ENCODE results near the gene ABCF1. TPM values are rescaled to one million over a fixed set of nuclear protein-coding genes. Genes with fewer than 3 reads are reported as not detected.

The ABCF1 gene
- total RNA-seq, 2 experiments from 2014 or later = 86.1 to 88.0 TPM

GRCh38 chr6:30590509-30590908, 19.3 kb downstream of the ABCF1 start:
- Mint-ChIP-seq H3K9me3 (no peaks in the 10 kb centered on the region), H3K36me3 (ENCODE audit: low read depth) (peaks cover 89% of the 10 kb centered on the region), H3K4me1 (ENCODE audit: low read depth) (peaks cover 12% of the 10 kb centered on the region), H3K4me3 (no peak overlapping the region), H3K27me3 (no peaks in the 10 kb centered on the region), H3K27ac (no peak overlapping the region)
- H3K4me3 ChIP-seq (ENCODE audit: low read length) = no peak overlapping the region
- ATAC-seq (ENCODE audit: poor library complexity) = no peak
- H3K27me3 ChIP-seq (ENCODE audit: control insufficient read depth in 1 of 2, insufficient read depth in 2 of 2, low read length in 2 of 2) = no peaks in the 10 kb centered on the region
- POLR2A ChIA-PET = interaction anchor here (0.9 to 2.0 kb wide), 6 partner anchors 10 to 34 kb away, joined by 3 to 20 read pairs (median 4); partner anchors contain the start of genes GNL1 and PRR3
- no peak overlapping the region for H3K27ac ChIP-seq (ENCODE audit: low read depth in 1 of 2, low read length in 2 of 2)
- H3K9me3 ChIP-seq (ENCODE audit: control insufficient read depth in 1 of 2, insufficient read depth in 1 of 2, low read length in 2 of 2) = no peaks in the 10 kb centered on the region
- TF ChIP-seq CTCF (IDR thresholded peaks at IDR 0.05) = no peak
- CTCF ChIA-PET = interaction anchor here (1.1 to 1.4 kb wide), 2 partner anchors 46 to 140 kb away, joined by 3 to 4 read pairs; no protein-coding TSS in a partner anchor
- H3K36me3 ChIP-seq (ENCODE audit: insufficient read depth, low read length) = peaks cover 83% of the 10 kb centered on the region
- no peaks in the 10 kb centered on the region for H3K4me1 ChIP-seq (ENCODE audit: insufficient read depth, low read length)
- DNase-seq = no peak
- intact Hi-C loops (cut with DNase I, micrococcal nuclease) = no loop called here

GRCh38 chr6:30591008-30591407, 19.8 kb downstream of the ABCF1 start:
- Histone ChIP-seq H3K27me3 (ENCODE audit: control insufficient read depth in 1 of 2, insufficient read depth in 2 of 2, low read length in 2 of 2) (no peaks in the 10 kb centered on the region), H3K9me3 (ENCODE audit: control insufficient read depth in 1 of 2, insufficient read depth in 1 of 2, low read length in 2 of 2) (no peaks in the 10 kb centered on the region), H3K27ac (ENCODE audit: low read depth in 1 of 2, low read length in 2 of 2) (no peak overlapping the region), H3K4me1 (ENCODE audit: insufficient read depth, low read length) (no peaks in the 10 kb centered on the region), H3K36me3 (ENCODE audit: insufficient read depth, low read length) (peaks cover 78% of the 10 kb centered on the region), H3K4me3 (ENCODE audit: low read length) (no peak overlapping the region)
- ChIA-PET POLR2A (interaction anchor here (0.9 to 2.0 kb wide), 7 partner anchors 10 to 98 kb away, joined by 3 to 20 read pairs (median 3); partner anchors contain the start of genes GNL1 and PRR3), CTCF (interaction anchor here (1.1 to 1.4 kb wide), 2 partner anchors 46 to 140 kb away, joined by 3 to 4 read pairs; no protein-coding TSS in a partner anchor)
- H3K4me1 Mint-ChIP-seq (ENCODE audit: low read depth) = peaks cover 12% of the 10 kb centered on the region
- no peak for ATAC-seq (ENCODE audit: poor library complexity)
- no peak overlapping the region for H3K4me3 Mint-ChIP-seq
- H3K36me3 Mint-ChIP-seq (ENCODE audit: low read depth) = peaks cover 85% of the 10 kb centered on the region
- no peaks in the 10 kb centered on the region for H3K9me3 Mint-ChIP-seq
- TF ChIP-seq CTCF (IDR thresholded peaks at IDR 0.05) = no peak
- no peaks in the 10 kb centered on the region for H3K27me3 Mint-ChIP-seq
- no peak for DNase-seq
- H3K27ac Mint-ChIP-seq = no peak overlapping the region
- intact Hi-C loops (cut with DNase I, micrococcal nuclease) = no loop called here

GRCh38 chr6:30592287-30592686, 21.0 kb downstream of the ABCF1 start:
- Histone ChIP-seq H3K4me3 (ENCODE audit: low read length) (no peak overlapping the region), H3K9me3 (ENCODE audit: control insufficient read depth in 1 of 2, insufficient read depth in 1 of 2, low read length in 2 of 2) (no peaks in the 10 kb centered on the region), H3K27ac (ENCODE audit: low read depth in 1 of 2, low read length in 2 of 2) (no peak overlapping the region), H3K27me3 (ENCODE audit: control insufficient read depth in 1 of 2, insufficient read depth in 2 of 2, low read length in 2 of 2) (no peaks in the 10 kb centered on the region), H3K36me3 (ENCODE audit: insufficient read depth, low read length) (peaks cover 65% of the 10 kb centered on the region), H3K4me1 (ENCODE audit: insufficient read depth, low read length) (peaks cover 2% of the 10 kb centered on the region)
- ATAC-seq (ENCODE audit: poor library complexity) = no peak
- no peaks in the 10 kb centered on the region for H3K9me3 Mint-ChIP-seq
- H3K27me3 Mint-ChIP-seq = no peaks in the 10 kb centered on the region
- POLR2A ChIA-PET = interaction anchor here (0.7 kb wide), 1 partner anchor 36 kb away, joined by 3 read pairs; the partner anchor contains the start of gene GNL1
- H3K27ac Mint-ChIP-seq = no peak overlapping the region
- peaks cover 15% of the 10 kb centered on the region for H3K4me1 Mint-ChIP-seq (ENCODE audit: low read depth)
- TF ChIP-seq CTCF (IDR thresholded peaks at IDR 0.05) = no peak
- intact Hi-C loops (cut with DNase I, micrococcal nuclease) = no loop called here
- H3K36me3 Mint-ChIP-seq (ENCODE audit: low read depth) = peaks cover 75% of the 10 kb centered on the region
- H3K4me3 Mint-ChIP-seq = no peak overlapping the region
- DNase-seq = no peak
- CTCF ChIA-PET = interaction anchor here (1.3 to 7.0 kb wide), 2 partner anchors 49 to 110 kb away, joined by 5 to 86 read pairs; no protein-coding TSS in a partner anchor
